Liver (tissue), 9 donors: ENCODE results near the gene TMEM204. TPM values are rescaled to one million over a fixed set of nuclear protein-coding genes. Genes with fewer than 3 reads are reported as not detected.

Source experiments
- DNase-seq: peaks from one replicate; pipeline ENCODE4 v3.0.0-alpha.2; 2017; ENCODE audit warnings: low spot score
- H3K27ac ChIP-seq, 2 donors: one replicate each; pipeline ENCODE4 v1.7.0; 2013; ENCODE audit warnings: inconsistent platforms in 2 of 2, low read length in 2 of 2, control low read depth in 1 of 2, low read depth in 1 of 2, mild to moderate bottlenecking in 1 of 2
- H3K27me3 ChIP-seq, 4 donors: one replicate each; pipeline versions ENCODE4 v1.6.1 to v1.7.0; 2013; ENCODE audit warnings: low read length in 3 of 4, inconsistent platforms in 1 of 4, mild to moderate bottlenecking in 1 of 4, moderate library complexity in 1 of 4; ENCODE audit not compliant: control insufficient read depth in 4 of 4, insufficient read depth in 4 of 4
- H3K36me3 ChIP-seq, 4 donors: one replicate each; pipeline versions ENCODE4 v1.6.1 to v1.7.0; 2013; ENCODE audit warnings: low read length in 3 of 4, mild to moderate bottlenecking in 3 of 4, low read depth in 1 of 4, moderate library complexity in 1 of 4; ENCODE audit not compliant: control insufficient read depth in 4 of 4, insufficient read depth in 3 of 4
- H3K4me1 ChIP-seq, 4 donors: one replicate each; pipeline versions ENCODE4 v1.6.1 to v1.7.0; 2013; ENCODE audit warnings: low read length in 3 of 4, mild to moderate bottlenecking in 3 of 4, moderate library complexity in 1 of 4; ENCODE audit not compliant: control insufficient read depth in 4 of 4, insufficient read depth in 4 of 4
- H3K4me3 ChIP-seq, 3 donors: one replicate each; pipeline versions ENCODE4 v1.6.1 to v1.7.0; 2013; ENCODE audit warnings: low read length in 3 of 3, control low read depth in 1 of 3, low read depth in 1 of 3, mild to moderate bottlenecking in 1 of 3
- H3K9ac ChIP-seq, 2 donors: one replicate each; pipeline ENCODE4 v1.7.0; 2013; ENCODE audit warnings: low read length in 2 of 2, mild to moderate bottlenecking in 2 of 2, moderate library complexity in 2 of 2, control low read depth in 1 of 2, low read depth in 1 of 2
- H3K9me3 ChIP-seq, 4 donors: one replicate each; pipeline versions ENCODE4 v1.6.1 to v1.7.0; 2013; ENCODE audit warnings: low read length in 3 of 4; ENCODE audit not compliant: control insufficient read depth in 4 of 4
- EGR1 ChIP-seq, 2 donors: IDR thresholded peaks; 2 replicates each; pipeline ENCODE4 v1.6.1; 2016 to 2018; ENCODE audit warnings: antibody characterized with exemption in 2 of 2, low read depth in 2 of 2
- FOXA1 ChIP-seq: IDR thresholded peaks from 2 replicates; pipeline ENCODE4 v1.6.1; 2016; ENCODE audit warnings: antibody characterized with exemption
- FOXA2 ChIP-seq: IDR thresholded peaks from 2 replicates; pipeline ENCODE4 v1.6.1; 2016; ENCODE audit warnings: antibody characterized with exemption
- GABPA ChIP-seq, 2 donors: IDR thresholded peaks in 1 of 2; conservative IDR thresholded peaks in 1 of 2; 2 replicates each; pipeline ENCODE4 v1.6.1; 2016; ENCODE audit warnings: antibody characterized with exemption in 2 of 2, mild to moderate bottlenecking in 1 of 2, moderate library complexity in 1 of 2
- HNF4A ChIP-seq, 2 donors: conservative IDR thresholded peaks; 2 replicates each; pipeline ENCODE4 v1.6.1; 2016; ENCODE audit warnings: antibody characterized with exemption in 2 of 2, mild to moderate bottlenecking in 2 of 2
- HNF4G ChIP-seq: IDR thresholded peaks from 2 replicates; pipeline ENCODE4 v1.6.1; 2016; ENCODE audit warnings: antibody characterized with exemption
- JUND ChIP-seq, 2 donors: IDR thresholded peaks; 2 replicates each; pipeline ENCODE4 v1.6.1; 2016; ENCODE audit warnings: antibody characterized with exemption in 2 of 2
- RAD21 ChIP-seq, 2 donors: IDR thresholded peaks; 2 replicates each; pipeline ENCODE4 v1.6.1; 2016; ENCODE audit warnings: antibody characterized with exemption in 2 of 2, mild to moderate bottlenecking in 2 of 2
- RXRA ChIP-seq, 2 donors: IDR thresholded peaks; 2 replicates each; pipeline ENCODE4 v1.6.1; 2017 to 2018; ENCODE audit warnings: antibody characterized with exemption in 2 of 2, mild to moderate bottlenecking in 1 of 2
- TAF1 ChIP-seq: conservative IDR thresholded peaks from 2 replicates; pipeline ENCODE4 v1.6.1; 2016; ENCODE audit warnings: antibody characterized with exemption, mild to moderate bottlenecking
- YY1 ChIP-seq: IDR thresholded peaks from 2 replicates; pipeline ENCODE4 v1.6.1; 2016; ENCODE audit warnings: antibody characterized with exemption, mild to moderate bottlenecking
- WGBS: extraction: QIAGEN DNeasy Blood & Tissue Kit; methylation state at CpG from one replicate; pipeline ENCODE4 v1.1.7; 2013; 5-methylcytosine and 5-hydroxymethylcytosine counted together
- polyA plus RNA-seq, 2 donors: library from polyadenylated mRNA; stranded (reverse) in 1 of 2; unstranded in 1 of 2; fragments of 200-250 nt in 1 of 2; fragments of >200 nt in 1 of 2; fragmentation: Nextera tagmentation in 1 of 2; extraction: Ambion mirVana in 1 of 2; gene quantifications; one replicate each; pipeline versions ENCODE4 v1.2.1 to v1.2.3, GENCODE V29; 2013 to 2015
- total RNA-seq, 2 donors: library from RNA; depleted of rRNA; stranded (reverse); fragments of >200 nt; gene quantifications; one replicate each; pipeline ENCODE4 v1.2.3, GENCODE V29; 2014
- TF ChIP-seq, protein P1 (sequence below): IDR thresholded peaks from 2 replicates; pipeline ENCODE4 v1.6.1; 2016; ENCODE audit warnings: antibody characterized with exemption
- TF ChIP-seq, protein P2 (sequence below): IDR thresholded peaks from 2 replicates; pipeline ENCODE4 v1.6.1; 2016; ENCODE audit warnings: antibody characterized with exemption
- TF ChIP-seq, protein P3 (sequence below): fragments of 150-350 bp; IDR thresholded peaks from 2 replicates; pipeline ENCODE4 v1.5.1; 2017; ENCODE audit warnings: improper control_type of control experiment, low read depth, low read length; ENCODE audit not compliant: missing input control
- TF ChIP-seq, protein P4 (sequence below): IDR thresholded peaks from 2 replicates; pipeline ENCODE4 v1.6.1; 2016; ENCODE audit warnings: antibody characterized with exemption, mild to moderate bottlenecking
- donor health status: healthy.
- donor health status: healthy.
- donor health status: healthy.
- donor health status: healthy.
- donor health status: healthy.

TMEM204 gene
- total and polyA plus RNA-seq, 4 donors, result 3.5 to 14.4 (median 10.7) TPM

DNA sequence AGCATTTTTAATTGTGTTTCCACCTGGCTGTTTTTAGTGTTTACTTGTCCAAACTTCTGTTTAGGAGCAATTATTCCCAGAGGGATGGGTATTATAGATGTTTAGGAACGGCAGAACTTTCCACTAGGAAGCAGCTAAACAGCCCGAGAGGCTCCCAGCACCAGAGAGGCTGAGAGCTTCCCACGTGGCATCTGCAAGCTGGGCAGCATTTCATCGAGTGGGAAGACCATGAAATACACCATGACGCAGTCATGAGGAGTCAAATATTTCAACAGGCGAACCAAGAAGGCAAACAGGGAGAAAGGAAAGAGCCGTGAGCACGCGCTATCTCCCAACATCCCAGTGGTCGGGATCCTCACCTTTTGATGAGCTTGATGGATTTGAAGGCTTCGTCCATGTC, 24.1 kb downstream of the TMEM204 start:
- WGBS, result 95% methylated on average over 11 of the region's 11 CpGs
- Histone ChIP-seq H3K4me1 (peaks cover 0 to 3% (median 0%) of the 10 kb centered on the region in 4 donors), H3K9me3 (no peaks in the 10 kb centered on the region), H3K27ac (no peak overlapping the region), H3K36me3 (peaks cover 0 to 48% (median 12%) of the 10 kb centered on the region in 4 donors), H3K4me3 (no peak overlapping the region), H3K27me3 (no peaks in the 10 kb centered on the region), H3K9ac (no peak overlapping the region)
- DNase-seq, result no peak
- TF ChIP-seq FOXA1 (no peak), YY1 (no peak), HNF4A (conservative IDR thresholded peaks at IDR 0.05) (no peak), FOXA2 (no peak), RAD21 (IDR thresholded peaks at IDR 0.05) (no peak), GABPA (IDR thresholded peaks at IDR 0.05 in 1 of 2, conservative IDR thresholded peaks at IDR 0.05 in 1 of 2) (no peak), RXRA (IDR thresholded peaks at IDR 0.05) (no peak), EGR1 (IDR thresholded peaks at IDR 0.05; ENCODE audit: low read depth in 2 of 2) (no peak), HNF4G (no peak)
- TF ChIP-seq, protein P1, sequence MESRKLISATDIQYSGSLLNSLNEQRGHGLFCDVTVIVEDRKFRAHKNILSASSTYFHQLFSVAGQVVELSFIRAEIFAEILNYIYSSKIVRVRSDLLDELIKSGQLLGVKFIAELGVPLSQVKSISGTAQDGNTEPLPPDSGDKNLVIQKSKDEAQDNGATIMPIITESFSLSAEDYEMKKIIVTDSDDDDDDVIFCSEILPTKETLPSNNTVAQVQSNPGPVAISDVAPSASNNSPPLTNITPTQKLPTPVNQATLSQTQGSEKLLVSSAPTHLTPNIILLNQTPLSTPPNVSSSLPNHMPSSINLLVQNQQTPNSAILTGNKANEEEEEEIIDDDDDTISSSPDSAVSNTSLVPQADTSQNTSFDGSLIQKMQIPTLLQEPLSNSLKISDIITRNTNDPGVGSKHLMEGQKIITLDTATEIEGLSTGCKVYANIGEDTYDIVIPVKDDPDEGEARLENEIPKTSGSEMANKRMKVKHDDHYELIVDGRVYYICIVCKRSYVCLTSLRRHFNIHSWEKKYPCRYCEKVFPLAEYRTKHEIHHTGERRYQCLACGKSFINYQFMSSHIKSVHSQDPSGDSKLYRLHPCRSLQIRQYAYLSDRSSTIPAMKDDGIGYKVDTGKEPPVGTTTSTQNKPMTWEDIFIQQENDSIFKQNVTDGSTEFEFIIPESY, result no peak
- TF ChIP-seq, protein P2, sequence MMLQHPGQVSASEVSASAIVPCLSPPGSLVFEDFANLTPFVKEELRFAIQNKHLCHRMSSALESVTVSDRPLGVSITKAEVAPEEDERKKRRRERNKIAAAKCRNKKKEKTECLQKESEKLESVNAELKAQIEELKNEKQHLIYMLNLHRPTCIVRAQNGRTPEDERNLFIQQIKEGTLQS, result no peak

DNA sequence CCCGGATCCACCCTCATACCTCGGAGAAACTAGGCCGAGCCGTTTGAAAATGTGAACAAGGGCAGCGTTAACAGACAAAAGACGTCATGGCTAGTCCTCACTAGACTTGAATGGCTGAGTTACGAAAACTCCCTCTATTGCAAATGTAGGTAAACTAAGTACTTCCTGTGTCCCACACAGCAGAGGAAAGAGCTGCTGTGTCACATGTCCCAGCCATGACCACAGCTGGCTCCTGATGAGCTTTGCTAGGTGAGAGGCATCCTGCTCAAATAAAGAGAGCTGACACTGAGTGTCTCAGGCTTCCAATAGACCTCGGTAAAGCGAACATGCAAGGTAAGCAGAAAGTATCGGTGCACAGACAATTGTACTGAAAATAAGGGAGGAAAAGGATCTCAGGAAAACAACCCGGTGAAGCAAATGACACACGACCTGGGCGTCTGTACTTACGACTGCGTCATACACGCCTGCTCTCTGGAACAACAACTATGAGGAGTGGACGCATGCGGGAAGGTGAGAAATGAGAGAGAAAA, 26.0 kb downstream of the TMEM204 start:
- TF ChIP-seq RXRA (IDR thresholded peaks at IDR 0.05) (no peak), HNF4A (conservative IDR thresholded peaks at IDR 0.05) (no peak), JUND (IDR thresholded peaks at IDR 0.05) (no peak), TAF1 (no peak)
- TF ChIP-seq, protein P3, sequence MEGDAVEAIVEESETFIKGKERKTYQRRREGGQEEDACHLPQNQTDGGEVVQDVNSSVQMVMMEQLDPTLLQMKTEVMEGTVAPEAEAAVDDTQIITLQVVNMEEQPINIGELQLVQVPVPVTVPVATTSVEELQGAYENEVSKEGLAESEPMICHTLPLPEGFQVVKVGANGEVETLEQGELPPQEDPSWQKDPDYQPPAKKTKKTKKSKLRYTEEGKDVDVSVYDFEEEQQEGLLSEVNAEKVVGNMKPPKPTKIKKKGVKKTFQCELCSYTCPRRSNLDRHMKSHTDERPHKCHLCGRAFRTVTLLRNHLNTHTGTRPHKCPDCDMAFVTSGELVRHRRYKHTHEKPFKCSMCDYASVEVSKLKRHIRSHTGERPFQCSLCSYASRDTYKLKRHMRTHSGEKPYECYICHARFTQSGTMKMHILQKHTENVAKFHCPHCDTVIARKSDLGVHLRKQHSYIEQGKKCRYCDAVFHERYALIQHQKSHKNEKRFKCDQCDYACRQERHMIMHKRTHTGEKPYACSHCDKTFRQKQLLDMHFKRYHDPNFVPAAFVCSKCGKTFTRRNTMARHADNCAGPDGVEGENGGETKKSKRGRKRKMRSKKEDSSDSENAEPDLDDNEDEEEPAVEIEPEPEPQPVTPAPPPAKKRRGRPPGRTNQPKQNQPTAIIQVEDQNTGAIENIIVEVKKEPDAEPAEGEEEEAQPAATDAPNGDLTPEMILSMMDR, result no peak
- TF ChIP-seq, protein P4, sequence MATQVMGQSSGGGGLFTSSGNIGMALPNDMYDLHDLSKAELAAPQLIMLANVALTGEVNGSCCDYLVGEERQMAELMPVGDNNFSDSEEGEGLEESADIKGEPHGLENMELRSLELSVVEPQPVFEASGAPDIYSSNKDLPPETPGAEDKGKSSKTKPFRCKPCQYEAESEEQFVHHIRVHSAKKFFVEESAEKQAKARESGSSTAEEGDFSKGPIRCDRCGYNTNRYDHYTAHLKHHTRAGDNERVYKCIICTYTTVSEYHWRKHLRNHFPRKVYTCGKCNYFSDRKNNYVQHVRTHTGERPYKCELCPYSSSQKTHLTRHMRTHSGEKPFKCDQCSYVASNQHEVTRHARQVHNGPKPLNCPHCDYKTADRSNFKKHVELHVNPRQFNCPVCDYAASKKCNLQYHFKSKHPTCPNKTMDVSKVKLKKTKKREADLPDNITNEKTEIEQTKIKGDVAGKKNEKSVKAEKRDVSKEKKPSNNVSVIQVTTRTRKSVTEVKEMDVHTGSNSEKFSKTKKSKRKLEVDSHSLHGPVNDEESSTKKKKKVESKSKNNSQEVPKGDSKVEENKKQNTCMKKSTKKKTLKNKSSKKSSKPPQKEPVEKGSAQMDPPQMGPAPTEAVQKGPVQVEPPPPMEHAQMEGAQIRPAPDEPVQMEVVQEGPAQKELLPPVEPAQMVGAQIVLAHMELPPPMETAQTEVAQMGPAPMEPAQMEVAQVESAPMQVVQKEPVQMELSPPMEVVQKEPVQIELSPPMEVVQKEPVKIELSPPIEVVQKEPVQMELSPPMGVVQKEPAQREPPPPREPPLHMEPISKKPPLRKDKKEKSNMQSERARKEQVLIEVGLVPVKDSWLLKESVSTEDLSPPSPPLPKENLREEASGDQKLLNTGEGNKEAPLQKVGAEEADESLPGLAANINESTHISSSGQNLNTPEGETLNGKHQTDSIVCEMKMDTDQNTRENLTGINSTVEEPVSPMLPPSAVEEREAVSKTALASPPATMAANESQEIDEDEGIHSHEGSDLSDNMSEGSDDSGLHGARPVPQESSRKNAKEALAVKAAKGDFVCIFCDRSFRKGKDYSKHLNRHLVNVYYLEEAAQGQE, result no peak
- Histone ChIP-seq H3K4me3 (no peak overlapping the region), H3K4me1 (peaks cover 0 to 2% (median 0%) of the 10 kb centered on the region in 4 donors), H3K36me3 (peaks cover 0 to 48% (median 12%) of the 10 kb centered on the region in 4 donors), H3K9me3 (no peaks in the 10 kb centered on the region), H3K27me3 (no peaks in the 10 kb centered on the region), H3K27ac (no peak overlapping the region), H3K9ac (no peak overlapping the region)
- 87% methylated on average over 18 of the region's 18 CpGs for WGBS
- no peak for DNase-seq
